T-helper 22 cell (primary cell): ENCODE data around the gene VDAC2.
"Not testable (repeated sequence)": the region's sequence is repeated elsewhere in the genome, so short reads cannot be mapped to it uniquely, and the experiment has no call there.

ENCODE experiments used
- DNase-seq: peaks from one replicate; pipeline ENCODE4 v3.0.0-alpha.2; 2020; ENCODE audit warnings: low read depth

VDAC2 gene

GRCh38 chr10:75199949-75200348, 10.6 kb upstream of the VDAC2 start:
- not testable (repeated sequence) for DNase-seq

GRCh38 chr10:75201793-75202307, 8.7 kb upstream of the VDAC2 start:
- no peak for DNase-seq

- no peak for DNase-seq
Measured at GRCh38 chr10:75202321-75203045, 8.1 kb upstream of the VDAC2 start.

GRCh38 chr10:75203046-75203620, 7.5 kb upstream of the VDAC2 start:
- DNase-seq, result not testable (repeated sequence)

GRCh38 chr10:75203724-75204123, 6.9 kb upstream of the VDAC2 start:
- DNase-seq, result no peak

- DNase-seq, result no peak
Measured at GRCh38 chr10:75205908-75206307, 4.7 kb upstream of the VDAC2 start.

GRCh38 chr10:75206638-75207037, 4.0 kb upstream of the VDAC2 start:
- not testable (repeated sequence) for DNase-seq

GRCh38 chr10:75207079-75207856, 3.3 kb upstream of the VDAC2 start:
- DNase-seq, result no peak

- DNase-seq, result no peak
Measured at GRCh38 chr10:75207857-75208144, 2.8 kb upstream of the VDAC2 start.

- DNase-seq, result no peak
Measured at GRCh38 chr10:75208181-75208580, 2.4 kb upstream of the VDAC2 start.

- no peak for DNase-seq
Measured at GRCh38 chr10:75209086-75209920, 1.3 kb upstream of the VDAC2 start.

- DNase-seq, result peak; percentile 58
Measured at GRCh38 chr10:75209921-75210281, 695 bp upstream of the VDAC2 start.

- no peak for DNase-seq
Measured at GRCh38 chr10:75211007-75211691, 553 bp downstream of the VDAC2 start.

GRCh38 chr10:75212343-75212742, 1.7 kb downstream of the VDAC2 start:
- DNase-seq, result no peak

- DNase-seq, result no peak
Measured at GRCh38 chr10:75220274-75220673, 9.7 kb downstream of the VDAC2 start.

GRCh38 chr10:75221492-75221891, 10.9 kb downstream of the VDAC2 start:
- not testable (repeated sequence) for DNase-seq

GRCh38 chr10:75223507-75223906, 12.9 kb downstream of the VDAC2 start:
- no peak for DNase-seq

GRCh38 chr10:75226095-75226494, 15.5 kb downstream of the VDAC2 start:
- no peak for DNase-seq

GRCh38 chr10:75226656-75227055, 16.1 kb downstream of the VDAC2 start:
- no peak for DNase-seq

GRCh38 chr10:75228278-75228677, 17.7 kb downstream of the VDAC2 start:
- no peak for DNase-seq

- no peak for DNase-seq
Measured at GRCh38 chr10:75228834-75229233, 18.2 kb downstream of the VDAC2 start.

GRCh38 chr10:75229971-75230370, 19.4 kb downstream of the VDAC2 start:
- DNase-seq, result no peak
